ENCODE data around the gene MFSD12. TPM values are rescaled to one million over a fixed set of nuclear protein-coding genes. Genes with fewer than 3 reads are reported as not detected.

MFSD12 gene
- total RNA-seq, 2 experiments from 2014 or later: 44.7 to 46.7 TPM

- H3K4me1 Mint-ChIP-seq: no peaks in the 10 kb centered on the region
- CTCF ChIA-PET: interaction anchor here (0.6 to 0.7 kb wide), 2 partner anchors 47 to 51 kb away, joined by 3 read pairs; no protein-coding TSS in a partner anchor
- ATAC-seq: no peak
These were observed 38.2 kb upstream of the MFSD12 start for GRCh38 chr19:3595521-3596061.

GRCh38 chr19:3593156-3593555 is 35.8 kb upstream of the MFSD12 start:
- H3K4me3 Mint-ChIP-seq: no peak overlapping the region
- H3K36me3 Mint-ChIP-seq (ENCODE audit: low read depth): no peaks in the 10 kb centered on the region
- H3K4me1 Mint-ChIP-seq: no peaks in the 10 kb centered on the region
- H3K27me3 Mint-ChIP-seq: no peaks in the 10 kb centered on the region
- H3K9me3 Mint-ChIP-seq (ENCODE audit: low read depth): no peaks in the 10 kb centered on the region
- DNase-seq (no peak), ATAC-seq (no peak)
- ChIA-PET POLR2A (interaction anchor here (0.6 kb wide), 1 partner anchor 10 kb away, joined by 6 read pairs; no protein-coding TSS in a partner anchor), CTCF (interaction anchor here (1.3 kb wide), 1 partner anchor 20 kb away, joined by 4 read pairs; no protein-coding TSS in a partner anchor)
- intact Hi-C loops (cut with DNase I, micrococcal nuclease): no loop called here
- H3K27ac Mint-ChIP-seq: no peak overlapping the region

More at GRCh38 chr19:3595521-3596061, 38.2 kb upstream of the MFSD12 start:
- Mint-ChIP-seq H3K4me3 (no peak overlapping the region), H3K36me3 (ENCODE audit: low read depth) (no peaks in the 10 kb centered on the region), H3K9me3 (ENCODE audit: low read depth) (no peaks in the 10 kb centered on the region), H3K27me3 (no peaks in the 10 kb centered on the region), H3K27ac (no peak overlapping the region)
- no peak for DNase-seq
- intact Hi-C loops (cut with DNase I, micrococcal nuclease): no loop called here
- POLR2A ChIA-PET: no interaction called here

GRCh38 chr19:3591876-3592613 is 34.7 kb upstream of the MFSD12 start:
- ATAC-seq: no peak
- no peaks in the 10 kb centered on the region for H3K4me1 Mint-ChIP-seq
- H3K27me3 Mint-ChIP-seq: no peaks in the 10 kb centered on the region
- no peak overlapping the region for H3K4me3 Mint-ChIP-seq
- intact Hi-C loops (cut with DNase I, micrococcal nuclease): no loop called here
- ChIA-PET CTCF (interaction anchor here (0.5 to 2.4 kb wide), 11 partner anchors 10 to 1012 kb away, joined by 3 to 7 read pairs (median 3); partner anchors contain the start of gene MFSD12), POLR2A (interaction anchor here (0.7 to 0.9 kb wide), 2 partner anchors 12 to 74 kb away, joined by 3 to 5 read pairs; no protein-coding TSS in a partner anchor)
- no peak for DNase-seq
- H3K36me3 Mint-ChIP-seq (ENCODE audit: low read depth): no peaks in the 10 kb centered on the region
- no peak overlapping the region for H3K27ac Mint-ChIP-seq
- H3K9me3 Mint-ChIP-seq (ENCODE audit: low read depth): no peaks in the 10 kb centered on the region

- POLR2A ChIA-PET: no interaction called here
- intact Hi-C loops (cut with DNase I, micrococcal nuclease): no loop called here
- Mint-ChIP-seq H3K27ac (no peak overlapping the region), H3K9me3 (ENCODE audit: low read depth) (no peaks in the 10 kb centered on the region), H3K4me1 (no peaks in the 10 kb centered on the region), H3K36me3 (ENCODE audit: low read depth) (no peaks in the 10 kb centered on the region), H3K27me3 (no peaks in the 10 kb centered on the region), H3K4me3 (no peak overlapping the region)
- CTCF ChIA-PET: interaction anchor here (0.6 to 2.4 kb wide), 7 partner anchors 9 to 63 kb away, joined by 3 to 7 read pairs (median 5); partner anchors contain the start of gene MFSD12
- ATAC-seq: no peak
- no peak for DNase-seq
These were observed 33.7 kb upstream of the MFSD12 start for GRCh38 chr19:3590991-3591659.

GRCh38 chr19:3589949-3590348 is 32.6 kb upstream of the MFSD12 start:
- H3K4me1 Mint-ChIP-seq: no peaks in the 10 kb centered on the region
- H3K36me3 Mint-ChIP-seq (ENCODE audit: low read depth): no peaks in the 10 kb centered on the region
- CTCF ChIA-PET: interaction anchor here (0.6 to 2.4 kb wide), 3 partner anchors 33 to 117 kb away, joined by 3 to 6 read pairs (median 5); partner anchors contain the start of gene MFSD12
- POLR2A ChIA-PET: no interaction called here
- intact Hi-C loops (cut with DNase I, micrococcal nuclease): no loop called here
- ATAC-seq: no peak
- no peak overlapping the region for H3K27ac Mint-ChIP-seq
- H3K4me3 Mint-ChIP-seq: no peak overlapping the region
- H3K27me3 Mint-ChIP-seq: no peaks in the 10 kb centered on the region
- no peak for DNase-seq
- H3K9me3 Mint-ChIP-seq (ENCODE audit: low read depth): no peaks in the 10 kb centered on the region

DNA sequence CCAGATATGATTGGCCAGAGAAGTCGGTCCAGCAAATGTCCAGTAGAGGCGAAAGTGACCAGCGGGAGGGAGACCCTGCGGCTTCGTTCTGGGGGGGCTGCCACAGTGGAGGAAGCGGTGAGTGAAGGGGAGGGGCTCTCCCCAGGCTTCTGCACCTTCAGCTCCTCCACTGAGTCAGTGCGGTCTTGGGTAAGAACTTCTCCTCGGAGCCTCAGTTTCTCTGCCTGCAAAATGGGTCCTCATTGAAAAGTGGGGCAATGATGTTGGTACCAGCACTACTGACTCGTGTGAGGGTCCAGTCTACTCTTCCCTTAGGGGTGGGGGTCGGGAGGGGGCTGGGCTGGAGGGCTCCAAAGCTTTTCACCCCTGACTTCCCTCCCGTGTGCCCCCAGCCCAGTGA is 32.1 kb upstream of the MFSD12 start:
- Mint-ChIP-seq H3K4me3 (no peak overlapping the region), H3K27ac (no peak overlapping the region), H3K27me3 (no peaks in the 10 kb centered on the region), H3K4me1 (no peaks in the 10 kb centered on the region), H3K9me3 (ENCODE audit: low read depth) (no peaks in the 10 kb centered on the region), H3K36me3 (ENCODE audit: low read depth) (no peaks in the 10 kb centered on the region)
- ATAC-seq: no peak
- ChIA-PET CTCF (interaction anchor here (2.4 kb wide), 1 partner anchor 32 kb away, joined by 6 read pairs; the partner anchor contains the start of gene MFSD12), POLR2A (no interaction called here)
- no peak for DNase-seq
- intact Hi-C loops (cut with DNase I, micrococcal nuclease): no loop called here

- POLR2A ChIA-PET: no interaction called here
- DNase-seq (no peak), ATAC-seq (no peak)
- Mint-ChIP-seq H3K27ac (no peak overlapping the region), H3K36me3 (ENCODE audit: low read depth) (no peaks in the 10 kb centered on the region), H3K9me3 (ENCODE audit: low read depth) (no peaks in the 10 kb centered on the region), H3K4me1 (no peaks in the 10 kb centered on the region), H3K4me3 (no peak overlapping the region), H3K27me3 (no peaks in the 10 kb centered on the region)
- CTCF ChIA-PET: interaction anchor here (0.6 to 1.0 kb wide), 4 partner anchors 18 to 326 kb away, joined by 3 to 6 read pairs (median 3); no protein-coding TSS in a partner anchor
- intact Hi-C loops (cut with DNase I, micrococcal nuclease): loop anchor here in 1 of 2 experiments (1.0 to 2.0 kb wide), 2 partner anchors 32 to 119 kb away; no protein-coding TSS in a partner anchor
These were observed 29.4 kb upstream of the MFSD12 start for GRCh38 chr19:3586707-3587346.

DNA sequence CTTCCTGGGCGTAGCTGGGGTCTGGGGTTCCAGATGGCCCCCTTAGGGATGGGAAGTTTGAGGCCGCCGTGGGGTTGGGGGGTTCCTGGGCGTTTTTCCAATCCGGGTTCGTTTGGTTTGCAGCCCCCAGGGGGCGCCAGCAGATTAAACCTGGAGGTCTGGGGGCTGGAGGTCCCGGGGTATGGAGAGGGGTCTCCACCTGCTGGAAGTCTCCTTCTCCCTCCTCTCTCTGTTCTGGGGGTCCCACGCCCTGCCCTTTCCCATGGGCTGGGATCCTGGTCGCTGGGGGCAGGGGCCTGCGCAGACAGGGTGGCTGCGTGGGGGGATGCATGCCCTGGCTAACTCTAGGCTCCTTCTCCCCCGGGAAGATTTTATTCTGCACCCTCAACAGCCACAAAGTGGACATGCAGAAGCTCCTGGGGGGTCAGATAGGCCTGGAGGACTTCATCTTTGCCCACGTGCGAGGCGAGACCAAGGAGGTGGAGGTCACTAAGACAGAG is 28.8 kb upstream of the MFSD12 start:
- no peaks in the 10 kb centered on the region for H3K36me3 Mint-ChIP-seq (ENCODE audit: low read depth)
- no peaks in the 10 kb centered on the region for H3K9me3 Mint-ChIP-seq (ENCODE audit: low read depth)
- peak; percentile 63 for DNase-seq
- intact Hi-C loops (cut with DNase I, micrococcal nuclease): loop anchor here in 1 of 2 experiments (1.0 to 2.0 kb wide), 2 partner anchors 33 to 120 kb away; no protein-coding TSS in a partner anchor
- H3K4me3 Mint-ChIP-seq: no peak overlapping the region
- ChIA-PET POLR2A (interaction anchor here (0.6 kb wide), 1 partner anchor 45 kb away, joined by 7 read pairs; no protein-coding TSS in a partner anchor), CTCF (interaction anchor here (0.6 to 1.4 kb wide), 7 partner anchors 11 to 69 kb away, joined by 3 to 6 read pairs (median 3); no protein-coding TSS in a partner anchor)
- ATAC-seq: no peak
- no peak overlapping the region for H3K27ac Mint-ChIP-seq
- H3K4me1 Mint-ChIP-seq: no peaks in the 10 kb centered on the region
- no peaks in the 10 kb centered on the region for H3K27me3 Mint-ChIP-seq

- H3K4me1 Mint-ChIP-seq: no peaks in the 10 kb centered on the region
- ChIA-PET POLR2A (interaction anchor here (0.6 kb wide), 2 partner anchors 45 to 157 kb away, joined by 4 to 7 read pairs; no protein-coding TSS in a partner anchor), CTCF (interaction anchor here (0.6 to 1.4 kb wide), 9 partner anchors 11 to 301 kb away, joined by 3 to 6 read pairs (median 3); no protein-coding TSS in a partner anchor)
- intact Hi-C loops (cut with DNase I, micrococcal nuclease): loop anchor here in 1 of 2 experiments (1.0 to 2.0 kb wide), 2 partner anchors 33 to 121 kb away; no protein-coding TSS in a partner anchor
- ATAC-seq (peak; percentile 42), DNase-seq (peak; percentile 28)
- no peaks in the 10 kb centered on the region for H3K27me3 Mint-ChIP-seq
- H3K36me3 Mint-ChIP-seq (ENCODE audit: low read depth): no peaks in the 10 kb centered on the region
- no peak within 1 kb of the TSS for H3K4me3 Mint-ChIP-seq
- no peak within 1 kb of the TSS for H3K27ac Mint-ChIP-seq
- no peaks in the 10 kb centered on the region for H3K9me3 Mint-ChIP-seq (ENCODE audit: low read depth)
These were observed 28.1 kb upstream of the MFSD12 start, which contains the start of gene GIPC3 for GRCh38 chr19:3585301-3586126. GIPC3 (plus strand) TSS chr19:3585478; CDS start chr19:3585598, 120 bp downstream.
